Gastrocnemius medialis (tissue), 4 donors: ENCODE measurements around the gene ARHGAP22. TPM values are rescaled to one million over a fixed set of nuclear protein-coding genes. Genes with fewer than 3 reads are reported as not detected.

Source experiments
- ATAC-seq, 2 donors: fragments of 150-250 bp; one replicate each; pipeline ENCODE4 v1.9.1; 2016
- DNase-seq, 2 donors: peaks; one replicate each; pipeline ENCODE4 v3.0.0-alpha.2; 2019
- H3K27ac ChIP-seq, 4 donors: fragments of 200-600 bp; sonication (generic); 1 replicate in 1 of 4; 2 replicates in 3 of 4; pipeline ENCODE4 v1.5.1; 2016 to 2018; ENCODE audit warnings: mild to moderate bottlenecking in 2 of 4, moderate library complexity in 1 of 4
- H3K27me3 ChIP-seq, 3 donors: fragments of 200-600 bp; sonication (generic) in 2 of 3; 1 replicate in 1 of 3; 2 replicates in 2 of 3; pipeline versions ENCODE4 v1.5.1 to v1.6.0; 2016 to 2019; ENCODE audit warnings: mild to moderate bottlenecking in 1 of 3, moderate library complexity in 1 of 3
- H3K36me3 ChIP-seq, 2 donors: fragments of 200-600 bp; sonication (generic) in 1 of 2; one replicate each; pipeline ENCODE4 v1.5.1; 2017 to 2018
- H3K4me1 ChIP-seq, 2 donors: fragments of 200-600 bp; sonication (generic) in 1 of 2; one replicate each; pipeline ENCODE4 v1.5.1; 2016 to 2017; ENCODE audit warnings: mild to moderate bottlenecking in 2 of 2
- H3K4me3 ChIP-seq, 4 donors: fragments of 200-600 bp; sonication (generic) in 3 of 4; 1 replicate in 1 of 4; 2 replicates in 3 of 4; pipeline ENCODE4 v1.5.1; 2016 to 2019; ENCODE audit warnings: mild to moderate bottlenecking in 2 of 4
- H3K9me3 ChIP-seq, 3 donors: fragments of 200-600 bp; sonication (generic) in 2 of 3; 1 replicate in 1 of 3; 2 replicates in 2 of 3; pipeline ENCODE4 v1.5.1; 2016 to 2019
- POLR2A ChIP-seq, 2 donors: fragments of 450-650 bp; IDR thresholded peaks; one replicate each; pipeline ENCODE4 v1.6.1; 2017; ENCODE audit warnings: antibody characterized with exemption in 2 of 2, mild to moderate bottlenecking in 2 of 2, moderate library complexity in 2 of 2
- in situ Hi-C, 4 donors: fragments of 200-750 bp; cut with MboI; loops; one replicate each; pipeline versions ENCODE4 v1.15.0 to v1.8.0; 2017; ENCODE audit warnings: low sequenced_read_pairs in 4 of 4
- intact Hi-C: fragments of 100-400 bp; cut with DNase I; formaldehyde crosslinking; loops from one replicate; pipeline ENCODE4 v1.15.1; 2023; ENCODE audit warnings: low total_unique reads
- total RNA-seq, 4 donors: library from RNA; depleted of rRNA; stranded (reverse); fragments of >200 nt; gene quantifications; one replicate each; pipeline versions ENCODE4 v1.1.0 to v1.2.3, GENCODE V29; 2016
- TF ChIP-seq, protein P1 (sequence below), 5 experiments: fragments of 450-650 bp in 3 of 5; fragments of 200-600 bp in 2 of 5; sonication (generic) in 2 of 5; IDR thresholded peaks in 4 of 5; conservative IDR thresholded peaks in 1 of 5; 1 replicate in 4 of 5; 2 replicates in 1 of 5; pipeline ENCODE4 v1.5.1; 2016 to 2019; ENCODE audit warnings: antibody characterized with exemption in 5 of 5, mild to moderate bottlenecking in 3 of 5, moderate library complexity in 3 of 5

The ARHGAP22 gene
- total RNA-seq, 4 donors from 2014 or later = 0.69 to 0.92 (median 0.72) TPM; not detected in 1

DNA sequence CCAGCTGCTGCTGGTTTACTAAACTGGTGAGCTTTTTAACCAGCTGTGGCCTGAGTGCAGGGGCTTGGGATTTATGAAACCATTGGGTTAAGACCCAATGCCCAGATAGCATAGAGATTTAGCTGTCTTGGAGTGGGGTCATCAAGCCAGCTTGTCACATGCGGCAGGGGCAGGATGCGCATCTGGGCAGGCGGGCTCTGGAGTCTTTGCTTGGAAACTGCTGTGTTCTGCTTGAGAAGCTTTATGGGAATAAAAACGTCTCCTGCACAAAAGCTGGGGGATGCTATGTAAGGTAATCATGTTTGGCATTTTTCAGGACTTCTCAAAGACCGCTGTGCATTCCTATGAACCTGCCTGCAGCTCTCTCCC, 162.1 kb downstream of the ARHGAP22 start:
- TF ChIP-seq POLR2A (IDR thresholded peaks at IDR 0.05) = no peak
- TF ChIP-seq, protein P1, sequence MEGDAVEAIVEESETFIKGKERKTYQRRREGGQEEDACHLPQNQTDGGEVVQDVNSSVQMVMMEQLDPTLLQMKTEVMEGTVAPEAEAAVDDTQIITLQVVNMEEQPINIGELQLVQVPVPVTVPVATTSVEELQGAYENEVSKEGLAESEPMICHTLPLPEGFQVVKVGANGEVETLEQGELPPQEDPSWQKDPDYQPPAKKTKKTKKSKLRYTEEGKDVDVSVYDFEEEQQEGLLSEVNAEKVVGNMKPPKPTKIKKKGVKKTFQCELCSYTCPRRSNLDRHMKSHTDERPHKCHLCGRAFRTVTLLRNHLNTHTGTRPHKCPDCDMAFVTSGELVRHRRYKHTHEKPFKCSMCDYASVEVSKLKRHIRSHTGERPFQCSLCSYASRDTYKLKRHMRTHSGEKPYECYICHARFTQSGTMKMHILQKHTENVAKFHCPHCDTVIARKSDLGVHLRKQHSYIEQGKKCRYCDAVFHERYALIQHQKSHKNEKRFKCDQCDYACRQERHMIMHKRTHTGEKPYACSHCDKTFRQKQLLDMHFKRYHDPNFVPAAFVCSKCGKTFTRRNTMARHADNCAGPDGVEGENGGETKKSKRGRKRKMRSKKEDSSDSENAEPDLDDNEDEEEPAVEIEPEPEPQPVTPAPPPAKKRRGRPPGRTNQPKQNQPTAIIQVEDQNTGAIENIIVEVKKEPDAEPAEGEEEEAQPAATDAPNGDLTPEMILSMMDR (IDR thresholded peaks at IDR 0.05 in 4 of 5, conservative IDR thresholded peaks at IDR 0.05 in 1 of 5) = no peak
- DNase-seq (no peak), ATAC-seq (no peak)
- no peaks in the 10 kb centered on the region for H3K4me1 ChIP-seq
- H3K9me3 ChIP-seq = no peaks in the 10 kb centered on the region
- H3K27ac ChIP-seq = no peak overlapping the region
- H3K4me3 ChIP-seq = no peak overlapping the region
- intact Hi-C loops = no loop called here
- in situ Hi-C loops = no loop called here
- H3K36me3 ChIP-seq = no peaks in the 10 kb centered on the region
- no peaks in the 10 kb centered on the region for H3K27me3 ChIP-seq

- no peak for TF ChIP-seq POLR2A (IDR thresholded peaks at IDR 0.05)
- TF ChIP-seq, protein P1 (IDR thresholded peaks at IDR 0.05 in 4 of 5, conservative IDR thresholded peaks at IDR 0.05 in 1 of 5) = no peak
- in situ Hi-C loops = no loop called here
- no peaks in the 10 kb centered on the region for H3K36me3 ChIP-seq
- no peak overlapping the region for H3K4me3 ChIP-seq
- intact Hi-C loops = no loop called here
- ATAC-seq = no peak
- H3K27ac ChIP-seq = no peak overlapping the region
- no peaks in the 10 kb centered on the region for H3K9me3 ChIP-seq
- H3K27me3 ChIP-seq = no peaks in the 10 kb centered on the region
- DNase-seq = no peak
- H3K4me1 ChIP-seq = no peaks in the 10 kb centered on the region
These were observed 162.6 kb downstream of the ARHGAP22 start for GRCh38 chr10:48442090-48442808.

- no peaks in the 10 kb centered on the region for H3K9me3 ChIP-seq
- in situ Hi-C loops = no loop called here
- no peak for DNase-seq
- H3K4me3 ChIP-seq = no peak overlapping the region
- no peak for ATAC-seq
- no peak for TF ChIP-seq POLR2A (IDR thresholded peaks at IDR 0.05)
- H3K27ac ChIP-seq = no peak overlapping the region
- intact Hi-C loops = no loop called here
- no peaks in the 10 kb centered on the region for H3K4me1 ChIP-seq
- H3K27me3 ChIP-seq = no peaks in the 10 kb centered on the region
- H3K36me3 ChIP-seq = no peaks in the 10 kb centered on the region
These were observed 164.1 kb downstream of the ARHGAP22 start for GRCh38 chr10:48440771-48441170.

DNA sequence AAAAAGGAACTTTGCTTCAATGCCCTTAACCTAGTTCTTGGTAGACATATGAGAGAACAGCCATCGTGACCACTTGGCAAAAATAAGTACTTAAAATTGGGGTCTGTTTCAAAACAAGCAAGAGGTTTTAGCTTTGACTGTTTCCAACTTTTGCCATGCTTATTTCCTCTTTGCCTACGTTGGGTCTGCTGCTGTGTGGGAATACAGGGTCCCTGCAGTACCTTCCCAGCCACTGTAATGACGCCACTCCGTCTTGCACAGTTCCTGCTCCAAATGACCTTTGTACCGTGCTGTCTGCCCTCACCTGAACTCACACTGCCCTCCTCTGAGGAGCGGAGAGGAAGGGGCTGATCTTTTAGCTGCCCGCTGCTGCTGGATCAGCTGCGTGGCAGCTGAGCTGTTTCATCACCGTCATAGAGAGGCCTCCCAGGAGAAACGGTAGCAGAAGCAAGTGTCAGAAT, 165.3 kb downstream of the ARHGAP22 start:
- Histone ChIP-seq H3K4me3 (no peak overlapping the region), H3K9me3 (no peaks in the 10 kb centered on the region), H3K27ac (no peak overlapping the region), H3K36me3 (no peaks in the 10 kb centered on the region), H3K27me3 (no peaks in the 10 kb centered on the region), H3K4me1 (no peaks in the 10 kb centered on the region)
- peak in 1 of 2 donors; percentile 18 for ATAC-seq
- TF ChIP-seq, protein P1 (IDR thresholded peaks at IDR 0.05 in 4 of 5, conservative IDR thresholded peaks at IDR 0.05 in 1 of 5) = no peak
- TF ChIP-seq POLR2A (IDR thresholded peaks at IDR 0.05) = no peak
- DNase-seq = peak in 1 of 2 donors; percentile 15
- in situ Hi-C loops = no loop called here
- intact Hi-C loops = no loop called here

DNA sequence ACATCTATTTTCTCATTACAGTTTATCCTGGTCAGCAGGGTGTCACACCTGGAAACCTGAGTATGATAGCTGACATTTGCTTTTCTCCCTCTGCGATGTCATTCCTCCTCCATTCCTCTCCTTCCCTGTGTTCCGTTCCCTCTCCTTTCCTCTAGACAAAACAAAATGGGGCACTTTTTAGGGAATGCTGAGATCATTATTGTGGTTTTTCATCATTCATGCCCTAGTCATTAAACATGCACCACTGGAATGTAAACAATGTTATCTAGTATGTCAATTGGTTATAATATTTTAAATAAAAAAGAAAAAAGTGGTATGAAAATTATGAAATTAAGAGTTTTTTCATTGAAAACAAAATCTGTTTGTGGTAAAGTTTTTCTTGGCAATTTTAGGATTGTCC, 165.8 kb downstream of the ARHGAP22 start:
- H3K27ac ChIP-seq = no peak overlapping the region
- no peaks in the 10 kb centered on the region for H3K4me1 ChIP-seq
- TF ChIP-seq, protein P1 (IDR thresholded peaks at IDR 0.05 in 4 of 5, conservative IDR thresholded peaks at IDR 0.05 in 1 of 5) = no peak
- TF ChIP-seq POLR2A (IDR thresholded peaks at IDR 0.05) = no peak
- H3K4me3 ChIP-seq = no peak overlapping the region
- H3K27me3 ChIP-seq = no peaks in the 10 kb centered on the region
- H3K36me3 ChIP-seq = no peaks in the 10 kb centered on the region
- intact Hi-C loops = no loop called here
- ATAC-seq (no peak), DNase-seq (no peak)
- no peaks in the 10 kb centered on the region for H3K9me3 ChIP-seq
- in situ Hi-C loops = no loop called here
